ENCODE measurements around the gene MRPL47.

The MRPL47 gene

DNA sequence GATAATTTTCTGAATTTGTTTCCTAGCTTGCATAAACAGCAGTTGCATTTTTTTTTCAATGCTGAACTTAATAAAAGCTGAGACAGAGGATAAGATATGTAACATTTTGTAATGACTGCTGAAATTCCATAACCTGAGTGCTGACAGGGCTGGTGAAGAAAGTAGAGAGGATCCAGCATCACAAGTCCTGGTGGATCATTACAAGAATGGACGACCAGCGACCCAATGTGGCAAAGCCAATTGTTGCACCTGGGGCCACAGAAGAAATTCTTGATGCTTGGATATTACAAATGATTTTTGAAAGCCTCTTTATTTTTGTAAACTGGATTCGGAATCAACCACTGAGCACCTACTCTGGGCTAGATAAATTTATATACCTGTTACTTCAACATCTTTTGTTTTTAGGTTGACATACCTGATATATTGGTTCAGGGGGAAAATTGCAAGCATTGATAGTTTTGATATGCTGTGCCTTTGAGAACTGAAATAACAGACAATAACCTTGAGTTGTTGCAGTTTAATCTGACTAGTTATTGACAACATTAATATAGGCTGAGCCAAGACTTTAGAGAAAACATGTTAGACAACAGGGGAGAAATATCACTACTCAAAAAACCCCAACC, 45.6 kb downstream of the MRPL47 start:
- no peak for DNase-seq (ENCODE audit: extremely low read depth, insufficient read length)
- TF ChIP-seq, protein P1, sequence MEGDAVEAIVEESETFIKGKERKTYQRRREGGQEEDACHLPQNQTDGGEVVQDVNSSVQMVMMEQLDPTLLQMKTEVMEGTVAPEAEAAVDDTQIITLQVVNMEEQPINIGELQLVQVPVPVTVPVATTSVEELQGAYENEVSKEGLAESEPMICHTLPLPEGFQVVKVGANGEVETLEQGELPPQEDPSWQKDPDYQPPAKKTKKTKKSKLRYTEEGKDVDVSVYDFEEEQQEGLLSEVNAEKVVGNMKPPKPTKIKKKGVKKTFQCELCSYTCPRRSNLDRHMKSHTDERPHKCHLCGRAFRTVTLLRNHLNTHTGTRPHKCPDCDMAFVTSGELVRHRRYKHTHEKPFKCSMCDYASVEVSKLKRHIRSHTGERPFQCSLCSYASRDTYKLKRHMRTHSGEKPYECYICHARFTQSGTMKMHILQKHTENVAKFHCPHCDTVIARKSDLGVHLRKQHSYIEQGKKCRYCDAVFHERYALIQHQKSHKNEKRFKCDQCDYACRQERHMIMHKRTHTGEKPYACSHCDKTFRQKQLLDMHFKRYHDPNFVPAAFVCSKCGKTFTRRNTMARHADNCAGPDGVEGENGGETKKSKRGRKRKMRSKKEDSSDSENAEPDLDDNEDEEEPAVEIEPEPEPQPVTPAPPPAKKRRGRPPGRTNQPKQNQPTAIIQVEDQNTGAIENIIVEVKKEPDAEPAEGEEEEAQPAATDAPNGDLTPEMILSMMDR (IDR thresholded peaks at IDR 0.05; ENCODE audit: insufficient read depth, low read length, poor library complexity, severe bottlenecking) = peak; percentile 82

DNA sequence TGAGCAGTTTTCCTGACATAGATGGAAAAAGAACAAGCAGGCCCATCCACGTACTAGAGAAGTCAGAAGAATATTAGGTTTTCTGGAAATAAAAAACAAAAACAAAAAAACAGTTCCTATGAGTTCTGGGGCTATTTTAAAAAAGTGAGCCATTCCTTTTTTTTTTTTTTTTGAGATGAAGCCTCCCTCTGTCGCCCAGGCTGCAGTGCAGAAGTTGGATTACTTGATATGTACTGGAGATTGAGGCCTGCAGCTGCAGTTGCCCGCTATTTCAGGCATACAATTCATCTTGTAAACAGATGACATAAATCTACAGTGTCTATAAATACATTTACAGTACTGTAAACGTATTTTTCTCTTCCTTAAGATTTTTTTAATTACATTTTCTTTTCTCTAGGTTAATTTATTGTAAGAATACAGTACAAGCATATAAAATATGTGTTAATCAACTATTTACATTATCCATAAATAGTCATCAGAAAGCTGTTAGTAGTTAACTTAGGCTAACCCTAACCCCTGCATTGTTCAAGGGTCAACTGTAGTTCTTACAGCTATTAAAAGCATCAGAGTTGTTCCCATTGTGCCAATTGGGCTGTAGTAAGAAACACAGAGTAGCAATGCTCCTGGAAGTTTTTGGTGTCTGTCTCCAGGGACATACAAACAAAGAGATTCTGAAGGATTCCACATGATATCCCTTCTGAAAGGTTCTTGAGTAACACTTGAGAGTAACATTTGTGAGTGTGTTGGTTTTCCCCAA, 52.9 kb downstream of the MRPL47 start:
- TF ChIP-seq, protein P1 (IDR thresholded peaks at IDR 0.05; ENCODE audit: insufficient read depth, low read length, poor library complexity, severe bottlenecking) = no peak
- no peaks in the 10 kb centered on the region for H3K36me3 ChIP-seq (ENCODE audit: control insufficient read depth, insufficient read depth, low read length)
- H3K27me3 ChIP-seq (replicated peaks; ENCODE audit: control insufficient read depth, insufficient read depth, low read length) = no peaks in the 10 kb centered on the region
- no peak overlapping the region for H3K4me3 ChIP-seq (replicated peaks; ENCODE audit: low read depth, low read length)
- DNase-seq (ENCODE audit: extremely low read depth, insufficient read length) = no peak

More for the DNA sequence above, 45.6 kb downstream of the MRPL47 start:
- Histone ChIP-seq H3K27me3 (replicated peaks; ENCODE audit: control insufficient read depth, insufficient read depth, low read length) (no peaks in the 10 kb centered on the region), H3K4me3 (replicated peaks; ENCODE audit: low read depth, low read length) (no peak overlapping the region), H3K36me3 (ENCODE audit: control insufficient read depth, insufficient read depth, low read length) (no peaks in the 10 kb centered on the region)

DNA sequence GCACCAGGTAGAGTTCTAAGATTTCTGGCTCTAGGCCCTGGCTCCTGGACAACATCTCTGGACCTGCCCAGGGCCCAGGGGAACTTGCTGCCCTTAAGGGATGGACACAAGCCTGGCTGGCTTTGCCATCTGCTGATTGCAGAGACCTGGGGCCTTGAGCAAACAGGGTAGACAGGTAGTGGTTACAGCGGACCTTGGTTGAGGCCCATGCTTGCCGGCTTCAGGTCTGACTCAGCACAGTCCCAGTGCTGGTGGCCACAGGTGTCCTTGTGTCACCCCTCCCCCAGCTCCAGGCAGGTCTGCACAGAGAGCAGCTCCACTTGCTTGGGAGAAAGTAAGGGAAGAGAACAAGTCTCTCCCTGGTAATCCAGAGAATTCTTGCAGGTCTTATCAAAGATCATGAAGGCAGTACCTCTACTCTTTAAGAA, 57.6 kb downstream of the MRPL47 start:
- DNase-seq (ENCODE audit: extremely low read depth, insufficient read length) = no peak
- TF ChIP-seq, protein P1 (IDR thresholded peaks at IDR 0.05; ENCODE audit: insufficient read depth, low read length, poor library complexity, severe bottlenecking) = no peak
- Histone ChIP-seq H3K36me3 (ENCODE audit: control insufficient read depth, insufficient read depth, low read length) (no peaks in the 10 kb centered on the region), H3K27me3 (replicated peaks; ENCODE audit: control insufficient read depth, insufficient read depth, low read length) (no peaks in the 10 kb centered on the region), H3K4me3 (replicated peaks; ENCODE audit: low read depth, low read length) (no peak overlapping the region)

DNA sequence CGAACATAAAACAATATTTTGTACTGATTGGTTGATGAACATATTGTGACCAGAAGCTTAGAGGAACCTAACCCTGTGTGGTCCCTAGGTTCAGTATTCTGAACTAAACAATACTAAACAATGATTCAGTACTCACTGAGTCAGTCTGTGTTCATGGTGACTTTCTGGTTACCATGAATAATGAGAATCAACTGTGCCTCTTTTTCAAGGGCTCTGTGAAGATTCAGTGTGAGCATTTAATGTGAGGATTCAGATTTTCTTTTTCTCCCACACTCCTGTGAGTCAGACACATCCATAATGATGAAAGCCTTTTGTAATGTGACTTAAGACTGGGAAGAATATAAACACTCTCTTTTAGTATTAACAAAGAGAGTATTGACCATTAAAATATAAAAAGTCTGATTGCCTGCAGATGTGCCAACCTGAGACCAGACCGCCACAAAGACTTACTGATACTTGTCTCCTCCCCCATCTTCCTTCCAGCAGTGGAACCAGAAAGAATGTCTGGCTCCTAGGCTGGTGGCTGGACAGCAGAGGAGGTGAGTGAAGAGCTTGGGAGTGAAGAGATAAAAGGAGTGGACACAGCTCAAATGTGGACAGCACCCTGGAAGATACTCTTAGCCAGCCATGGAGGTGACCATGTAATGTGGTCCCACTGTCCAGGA, 59.3 kb downstream of the MRPL47 start:
- no peak overlapping the region for H3K4me3 ChIP-seq (replicated peaks; ENCODE audit: low read depth, low read length)
- DNase-seq (ENCODE audit: extremely low read depth, insufficient read length) = no peak
- H3K27me3 ChIP-seq (replicated peaks; ENCODE audit: control insufficient read depth, insufficient read depth, low read length) = no peaks in the 10 kb centered on the region
- TF ChIP-seq, protein P1 (IDR thresholded peaks at IDR 0.05; ENCODE audit: insufficient read depth, low read length, poor library complexity, severe bottlenecking) = no peak
- no peaks in the 10 kb centered on the region for H3K36me3 ChIP-seq (ENCODE audit: control insufficient read depth, insufficient read depth, low read length)

DNA sequence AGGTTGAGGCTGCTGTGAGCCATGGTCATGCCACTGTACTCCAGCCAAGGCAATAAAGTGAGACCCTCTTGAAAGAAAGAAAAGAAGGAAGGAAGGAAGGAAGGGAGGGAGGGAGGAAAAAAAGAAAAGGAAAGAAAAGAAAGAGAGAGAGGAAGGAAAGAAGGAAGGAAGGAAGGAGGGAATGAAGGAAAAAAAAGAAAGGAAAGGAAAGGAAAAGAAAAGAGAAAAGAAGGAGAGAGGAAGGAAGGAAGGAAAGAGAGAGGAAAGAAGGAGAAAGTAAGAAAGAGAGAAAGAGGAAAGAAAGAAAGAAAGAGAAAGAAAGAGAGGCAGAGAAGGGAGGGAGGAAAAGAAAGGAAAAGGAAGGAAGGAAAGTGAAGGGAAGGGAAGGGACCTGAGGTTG, 62.1 kb downstream of the MRPL47 start:
- DNase-seq (ENCODE audit: extremely low read depth, insufficient read length) = no peak
- Histone ChIP-seq H3K27me3 (replicated peaks; ENCODE audit: control insufficient read depth, insufficient read depth, low read length) (no peaks in the 10 kb centered on the region), H3K36me3 (ENCODE audit: control insufficient read depth, insufficient read depth, low read length) (no peaks in the 10 kb centered on the region), H3K4me3 (replicated peaks; ENCODE audit: low read depth, low read length) (no peak overlapping the region)
- TF ChIP-seq, protein P1 (IDR thresholded peaks at IDR 0.05; ENCODE audit: insufficient read depth, low read length, poor library complexity, severe bottlenecking) = no peak

All from GM06990 (cell line).